ENCODE measurements around the gene C6.

DNA sequence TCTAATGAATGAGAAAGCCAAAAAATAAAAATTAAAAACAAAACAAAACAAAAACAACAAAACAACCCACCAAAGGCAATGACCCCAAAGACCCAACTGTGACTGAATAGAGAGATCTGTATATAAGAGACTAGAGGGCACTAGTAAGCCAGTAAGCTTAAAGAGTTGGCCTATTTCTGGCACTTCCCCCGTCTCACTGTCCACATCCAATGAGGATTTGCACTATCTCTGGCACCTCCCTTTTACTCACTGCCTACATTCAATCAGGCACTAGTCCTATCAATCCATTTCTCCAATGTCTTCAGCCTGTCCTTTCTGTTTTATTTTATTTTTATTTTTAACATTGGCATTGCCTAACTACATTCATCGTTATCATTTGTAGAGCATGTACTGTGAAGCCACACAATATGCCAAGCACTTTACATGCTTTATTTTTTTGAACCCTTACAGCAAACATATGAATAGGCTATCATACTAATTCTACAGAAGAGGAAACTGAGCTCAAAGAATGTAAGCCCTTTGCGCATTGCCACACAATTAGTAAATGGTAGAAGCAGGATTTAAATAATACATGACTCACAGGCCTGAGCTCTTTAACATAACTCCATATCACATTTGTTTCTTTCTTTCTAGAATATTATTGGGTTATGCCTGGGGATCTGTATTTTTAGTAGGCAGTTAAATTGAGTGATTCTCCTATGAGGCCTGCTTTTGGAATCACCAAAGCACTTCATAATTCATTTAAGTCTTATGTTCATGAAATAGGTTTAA is 70.0 kb downstream of the C6 start:
- TF ChIP-seq, protein P1, sequence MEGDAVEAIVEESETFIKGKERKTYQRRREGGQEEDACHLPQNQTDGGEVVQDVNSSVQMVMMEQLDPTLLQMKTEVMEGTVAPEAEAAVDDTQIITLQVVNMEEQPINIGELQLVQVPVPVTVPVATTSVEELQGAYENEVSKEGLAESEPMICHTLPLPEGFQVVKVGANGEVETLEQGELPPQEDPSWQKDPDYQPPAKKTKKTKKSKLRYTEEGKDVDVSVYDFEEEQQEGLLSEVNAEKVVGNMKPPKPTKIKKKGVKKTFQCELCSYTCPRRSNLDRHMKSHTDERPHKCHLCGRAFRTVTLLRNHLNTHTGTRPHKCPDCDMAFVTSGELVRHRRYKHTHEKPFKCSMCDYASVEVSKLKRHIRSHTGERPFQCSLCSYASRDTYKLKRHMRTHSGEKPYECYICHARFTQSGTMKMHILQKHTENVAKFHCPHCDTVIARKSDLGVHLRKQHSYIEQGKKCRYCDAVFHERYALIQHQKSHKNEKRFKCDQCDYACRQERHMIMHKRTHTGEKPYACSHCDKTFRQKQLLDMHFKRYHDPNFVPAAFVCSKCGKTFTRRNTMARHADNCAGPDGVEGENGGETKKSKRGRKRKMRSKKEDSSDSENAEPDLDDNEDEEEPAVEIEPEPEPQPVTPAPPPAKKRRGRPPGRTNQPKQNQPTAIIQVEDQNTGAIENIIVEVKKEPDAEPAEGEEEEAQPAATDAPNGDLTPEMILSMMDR (optimal IDR thresholded peaks at IDR 0.05 in 1 of 3, IDR thresholded peaks at IDR 0.05 in 1 of 3, conservative IDR thresholded peaks at IDR 0.05 in 1 of 3; ENCODE audit: extremely low read depth in 1 of 3, insufficient read depth in 2 of 3, low read length in 3 of 3): no peak
- no peak for TF ChIP-seq EZH2 (IDR thresholded peaks at IDR 0.05; ENCODE audit: low read length)

Data from keratinocyte (primary cell).